ENCODE results near the gene SIDT2. TPM values are rescaled to one million over a fixed set of nuclear protein-coding genes. Genes with fewer than 3 reads are reported as not detected.

SIDT2 gene
- total and polyA plus RNA-seq, 2 of the 8 experiments (the other 6 are each of a cell fraction or from before 2014, with no cell fraction given): 18.5 to 21.1 TPM

DNA sequence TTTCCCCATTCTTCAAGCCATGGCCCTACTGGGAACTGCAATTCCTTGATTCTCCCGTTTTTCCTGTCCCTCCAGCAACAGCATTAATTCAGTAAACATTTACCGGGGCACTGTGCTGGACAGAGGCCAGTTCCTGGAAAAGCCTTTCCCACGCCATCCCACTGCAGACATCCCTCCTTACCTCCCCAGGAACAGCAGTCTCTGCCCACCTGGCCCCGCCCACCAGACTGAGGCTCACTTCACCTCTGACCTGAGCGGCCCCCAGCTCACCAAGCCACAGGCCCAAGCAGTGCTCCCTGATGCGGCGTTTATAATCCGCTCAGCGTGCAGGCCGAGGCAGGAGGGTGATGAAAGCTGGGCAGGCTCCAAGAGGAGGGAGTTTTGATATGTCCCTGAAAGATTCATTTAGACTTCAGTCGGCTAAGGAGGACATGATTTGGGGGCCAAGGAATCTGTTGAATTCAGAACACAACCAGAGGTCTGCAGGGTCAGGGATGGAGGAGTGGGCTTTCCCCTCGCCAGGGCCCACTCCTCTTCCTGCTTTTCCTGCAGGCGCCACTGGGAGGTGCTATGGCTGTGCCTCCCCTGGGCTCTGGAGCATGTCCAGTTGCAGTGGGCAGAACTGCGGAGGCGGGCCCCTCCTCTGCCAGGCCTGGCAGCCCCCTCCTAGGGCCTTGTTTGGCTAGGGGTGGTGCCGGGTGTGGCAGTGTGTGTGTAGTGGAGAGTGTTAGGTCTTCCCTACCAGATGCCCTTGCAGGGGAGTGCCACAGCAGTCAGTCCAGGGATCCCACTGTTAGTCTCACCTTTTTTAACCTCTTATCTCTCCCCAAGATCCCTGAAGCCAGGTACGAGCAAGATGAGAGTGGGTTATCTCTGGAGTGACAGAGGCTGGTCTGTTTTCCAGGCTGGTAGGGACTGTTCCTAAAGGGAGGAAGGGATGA, 19.2 kb downstream of the SIDT2 start (continued):
- TF ChIP-seq SAP30 (IDR thresholded peaks at IDR 0.05; ENCODE audit: insufficient read depth, insufficient replicate concordance, low read length) (no peak), BRCA1 (IDR thresholded peaks at IDR 0.05; ENCODE audit: low read depth, low read length) (no peak), SP2 (IDR thresholded peaks at IDR 0.05; ENCODE audit: low read length) (no peak), SIN3A (conservative IDR thresholded peaks at IDR 0.05 in 1 of 2, IDR thresholded peaks at IDR 0.05 in 1 of 2; ENCODE audit: low read depth in 1 of 2, low read length in 2 of 2) (0 out of 4 replicates have a peak, but pooled peaks of 1 of the 2 experiments have one; percentile 42), JUND (IDR thresholded peaks at IDR 0.05; ENCODE audit: low read length) (no peak), EP300 (IDR thresholded peaks at IDR 0.05; ENCODE audit: borderline replicate concordance in 1 of 2, low read depth in 2 of 2, low read length in 2 of 2) (no peak), HDAC6 (IDR thresholded peaks at IDR 0.05; ENCODE audit: low read depth, low read length) (no peak), YY1 (IDR thresholded peaks at IDR 0.05; ENCODE audit: low read depth, low read length) (no peak), CBX5 (IDR thresholded peaks at IDR 0.05; ENCODE audit: low read depth, low read length) (no peak), JUN (IDR thresholded peaks at IDR 0.05; ENCODE audit: low read depth, low read length) (no peak), POLR2A (IDR thresholded peaks at IDR 0.05; ENCODE audit: control extremely low read depth in 1 of 2, low read depth in 2 of 2, low read length in 2 of 2) (peak in 1 of 2 experiments; percentile 77; a peak in 2 of 3 replicates), NRF1 (IDR thresholded peaks at IDR 0.05; ENCODE audit: low read depth, low read length) (peak; percentile 8; the same call in 1 of the 2 replicates), KDM1A (IDR thresholded peaks at IDR 0.05; ENCODE audit: borderline replicate concordance, low read length) (no peak), CHD2 (IDR thresholded peaks at IDR 0.05; ENCODE audit: low read length) (no peak), HDAC2 (IDR thresholded peaks at IDR 0.05; ENCODE audit: borderline replicate concordance in 1 of 2, low read depth in 2 of 2, low read length in 2 of 2) (no peak), NANOG (IDR thresholded peaks at IDR 0.05; ENCODE audit: insufficient read depth, low read depth, low read length, poor library complexity, severe bottlenecking) (no peak)
- TF ChIP-seq, protein P1, sequence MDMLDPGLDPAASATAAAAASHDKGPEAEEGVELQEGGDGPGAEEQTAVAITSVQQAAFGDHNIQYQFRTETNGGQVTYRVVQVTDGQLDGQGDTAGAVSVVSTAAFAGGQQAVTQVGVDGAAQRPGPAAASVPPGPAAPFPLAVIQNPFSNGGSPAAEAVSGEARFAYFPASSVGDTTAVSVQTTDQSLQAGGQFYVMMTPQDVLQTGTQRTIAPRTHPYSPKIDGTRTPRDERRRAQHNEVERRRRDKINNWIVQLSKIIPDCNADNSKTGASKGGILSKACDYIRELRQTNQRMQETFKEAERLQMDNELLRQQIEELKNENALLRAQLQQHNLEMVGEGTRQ (IDR thresholded peaks at IDR 0.05; ENCODE audit: low read length): no peak
- TF ChIP-seq, protein P2, sequence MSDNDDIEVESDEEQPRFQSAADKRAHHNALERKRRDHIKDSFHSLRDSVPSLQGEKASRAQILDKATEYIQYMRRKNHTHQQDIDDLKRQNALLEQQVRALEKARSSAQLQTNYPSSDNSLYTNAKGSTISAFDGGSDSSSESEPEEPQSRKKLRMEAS (IDR thresholded peaks at IDR 0.05): no peak
- TF ChIP-seq, protein P3, sequence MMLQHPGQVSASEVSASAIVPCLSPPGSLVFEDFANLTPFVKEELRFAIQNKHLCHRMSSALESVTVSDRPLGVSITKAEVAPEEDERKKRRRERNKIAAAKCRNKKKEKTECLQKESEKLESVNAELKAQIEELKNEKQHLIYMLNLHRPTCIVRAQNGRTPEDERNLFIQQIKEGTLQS (IDR thresholded peaks at IDR 0.05; ENCODE audit: insufficient read depth, low read depth, low read length): no peak
- TF ChIP-seq, protein P4, sequence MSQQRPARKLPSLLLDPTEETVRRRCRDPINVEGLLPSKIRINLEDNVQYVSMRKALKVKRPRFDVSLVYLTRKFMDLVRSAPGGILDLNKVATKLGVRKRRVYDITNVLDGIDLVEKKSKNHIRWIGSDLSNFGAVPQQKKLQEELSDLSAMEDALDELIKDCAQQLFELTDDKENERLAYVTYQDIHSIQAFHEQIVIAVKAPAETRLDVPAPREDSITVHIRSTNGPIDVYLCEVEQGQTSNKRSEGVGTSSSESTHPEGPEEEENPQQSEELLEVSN (IDR thresholded peaks at IDR 0.05): no peak

Measured in H1 (cell line).